Right lobe of liver (tissue), 4 donors: Measurements from ENCODE around the gene SPATA18.

Source experiments
- CTCF ChIP-seq, 4 donors: fragments of 200-600 bp in 3 of 4; fragments of 450-650 bp in 1 of 4; IDR thresholded peaks; one replicate each; pipeline versions ENCODE4 v1.5.1 to v1.8.0; 2016 to 2022; ENCODE audit warnings: antibody characterized with exemption in 4 of 4, mild to moderate bottlenecking in 2 of 4
- POLR2A ChIP-seq: fragments of 450-650 bp; IDR thresholded peaks from one replicate; pipeline ENCODE4 v1.6.1; 2017; ENCODE audit warnings: antibody characterized with exemption, mild to moderate bottlenecking
- donor health status: DM: no; HTN: no; CAD: no.
- donor health status: DM: no; HTN: no; CAD: no.
- donor health status: DM: no; HTN: yes; CAD: no.

GRCh38 chr4:52037689-52038102 is 13.4 kb upstream of the SPATA18 start:
- TF ChIP-seq CTCF (IDR thresholded peaks at IDR 0.05): no peak
- TF ChIP-seq POLR2A: no peak
